ENCODE results near the gene C9orf153. TPM values are rescaled to one million over a fixed set of nuclear protein-coding genes. Genes with fewer than 3 reads are reported as not detected.

C9orf153 gene
- total and polyA plus RNA-seq, 2 of the 8 experiments (the other 6 are each of a cell fraction or from before 2014, with no cell fraction given), result not detected

DNA sequence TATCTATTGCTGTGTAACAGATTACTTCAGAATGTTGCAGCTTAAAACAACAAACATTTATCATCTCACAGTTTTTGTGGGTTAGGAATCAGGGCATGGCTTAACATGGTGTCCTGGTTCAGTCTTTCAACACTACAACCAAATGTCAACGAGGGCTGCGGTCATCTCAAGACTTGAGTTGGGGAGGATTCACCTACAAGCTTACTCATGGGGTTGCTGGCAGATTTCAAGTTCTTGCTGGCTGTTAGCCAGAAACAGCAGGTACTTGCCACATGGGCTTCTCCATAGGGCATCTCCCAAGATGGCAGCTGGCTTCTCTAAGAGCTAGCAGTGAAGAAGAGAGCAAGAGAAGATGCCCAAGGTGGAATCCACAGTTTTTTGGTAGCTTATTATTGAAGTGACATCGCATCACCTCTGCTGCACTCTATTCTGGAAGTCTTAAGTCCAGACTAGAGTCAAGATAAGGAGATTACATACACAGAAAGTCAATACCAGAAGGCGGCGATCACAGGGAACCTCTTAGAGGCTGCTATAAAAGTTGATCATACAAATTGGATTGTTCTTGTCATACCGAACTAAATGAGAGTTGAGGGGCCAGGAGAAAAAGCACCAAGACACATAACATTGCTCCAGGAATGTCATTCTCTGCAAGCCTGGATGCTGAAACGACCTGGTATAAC, 42.2 kb downstream of the C9orf153 start (continued):
- TF ChIP-seq YY1 (IDR thresholded peaks at IDR 0.05; ENCODE audit: low read depth, low read length) (no peak), POLR2A (IDR thresholded peaks at IDR 0.05; ENCODE audit: control extremely low read depth in 1 of 2, low read depth in 2 of 2, low read length in 2 of 2) (no peak), HDAC2 (IDR thresholded peaks at IDR 0.05; ENCODE audit: borderline replicate concordance in 1 of 2, low read depth in 2 of 2, low read length in 2 of 2) (no peak), GABPA (IDR thresholded peaks at IDR 0.05; ENCODE audit: borderline replicate concordance, insufficient read depth, low read length) (no peak), SIX5 (IDR thresholded peaks at IDR 0.05; ENCODE audit: low read depth, low read length) (no peak), NRF1 (IDR thresholded peaks at IDR 0.05; ENCODE audit: low read depth, low read length) (no peak), BRCA1 (IDR thresholded peaks at IDR 0.05; ENCODE audit: low read depth, low read length) (no peak)

All from H1 (cell line).